Keratinocyte (primary cell): ENCODE measurements around the gene CACHD1. TPM values are rescaled to one million over a fixed set of nuclear protein-coding genes. Genes with fewer than 3 reads are reported as not detected.

Experiments
- DNase-seq: peaks from one replicate; pipeline ENCODE4 v3.0.0-alpha.2; 2011; ENCODE audit warnings: low read depth, missing footprints, low spot score
- FAIRE-seq: peaks from 2 replicates; lab custom pipeline; 2011; peaks lifted over from hg19 to GRCh38; lab: Jason Lieb, UNC
- H2AFZ ChIP-seq: 2 replicates; pipeline ENCODE4 v1.6.0; 2012; ENCODE audit warnings: low read length, control low read depth, inconsistent platforms; ENCODE audit not compliant: control insufficient read depth
- H3K27ac ChIP-seq: 2 replicates; pipeline ENCODE4 v1.5.1; 2011; ENCODE audit warnings: low read length; ENCODE audit not compliant: control insufficient read depth, insufficient read depth
- H3K27me3 ChIP-seq: 3 replicates; pipeline ENCODE4 v1.6.0; 2011; ENCODE audit warnings: low read length; ENCODE audit not compliant: control insufficient read depth, insufficient read depth; ENCODE audit errors: extremely low read depth
- H3K36me3 ChIP-seq, 2 experiments: 2 replicates in 1 of 2; 3 replicates in 1 of 2; pipeline ENCODE4 v1.5.1; 2011; ENCODE audit warnings: low read length in 2 of 2, mild to moderate bottlenecking in 1 of 2; ENCODE audit not compliant: control insufficient read depth in 2 of 2, insufficient read depth in 2 of 2; ENCODE audit errors: extremely low read depth in 1 of 2
- H3K4me1 ChIP-seq: 3 replicates; pipeline ENCODE4 v1.5.1; 2011; ENCODE audit warnings: low read length; ENCODE audit not compliant: control insufficient read depth, insufficient read depth; ENCODE audit errors: extremely low read depth
- H3K4me2 ChIP-seq: 3 replicates; pipeline ENCODE4 v1.6.0; 2011; ENCODE audit warnings: low read depth, low read length; ENCODE audit not compliant: control insufficient read depth, insufficient read depth; ENCODE audit errors: extremely low read depth
- H3K4me3 ChIP-seq, 3 experiments: fragments of 200-600 bp in 1 of 3; sonication (generic) in 1 of 3; 2 replicates in 2 of 3; 3 replicates in 1 of 3; pipeline ENCODE4 v1.5.1; 2011 to 2016; ENCODE audit warnings: low read length in 3 of 3, mild to moderate bottlenecking in 3 of 3, control low read depth in 2 of 3, inconsistent platforms in 1 of 3, low read depth in 1 of 3, mixed read lengths in 1 of 3, mixed run types in 1 of 3, moderate library complexity in 1 of 3; ENCODE audit not compliant: control insufficient read depth in 2 of 3, insufficient read depth in 2 of 3; ENCODE audit errors: extremely low read depth in 1 of 3
- H3K79me2 ChIP-seq: 2 replicates; pipeline ENCODE4 v1.6.0; 2012; ENCODE audit warnings: low read length; ENCODE audit not compliant: control insufficient read depth, insufficient read depth
- H3K9ac ChIP-seq: 3 replicates; pipeline ENCODE4 v1.6.0; 2011; ENCODE audit warnings: low read length; ENCODE audit not compliant: control insufficient read depth, insufficient read depth; ENCODE audit errors: extremely low read depth
- H3K9me1 ChIP-seq: 3 replicates; pipeline ENCODE4 v1.6.0; 2011; ENCODE audit warnings: low read length; ENCODE audit not compliant: control insufficient read depth, insufficient read depth; ENCODE audit errors: extremely low read depth
- H3K9me3 ChIP-seq: 2 replicates; pipeline ENCODE4 v1.5.1; 2012; ENCODE audit warnings: low read depth, low read length; ENCODE audit not compliant: control insufficient read depth
- H4K20me1 ChIP-seq: 3 replicates; pipeline ENCODE4 v1.6.0; 2011; ENCODE audit warnings: low read length; ENCODE audit not compliant: control insufficient read depth, insufficient read depth; ENCODE audit errors: extremely low read depth
- EZH2 ChIP-seq: IDR thresholded peaks from one replicate; pipeline ENCODE4 v1.6.1; 2012; ENCODE audit warnings: inconsistent platforms, mild to moderate bottlenecking, low read length, moderate library complexity
- dilution Hi-C: fragments of 300-500 bp; cut with MboI; formaldehyde crosslinking; loops from one replicate; pipeline ENCODE4 v1.7.0; 2020; ENCODE audit warnings: low sequenced_read_pairs; ENCODE audit not compliant: extremely low pct_ligation_motif_present
- polyA plus RNA-seq, 5 experiments: library from polyadenylated mRNA; depleted of rRNA in 3 of 5; stranded (reverse) in 3 of 5; stranded (forward) in 1 of 5; unstranded in 1 of 5; fragments of >200 nt; gene quantifications; 1 replicate in 1 of 5; 2 replicates in 3 of 5; 3 replicates in 1 of 5; pipeline versions ENCODE4 v1.2.1 to v1.2.3, GENCODE V29; 2011 to 2012; ENCODE audit warnings: missing spikeins in 2 of 5, low read depth in 1 of 5, low replicate concordance in 1 of 5
- TF ChIP-seq, protein P1 (sequence below), 3 experiments: IDR thresholded peaks in 1 of 3; conservative IDR thresholded peaks in 1 of 3; optimal IDR thresholded peaks in 1 of 3; 2 replicates in 2 of 3; 3 replicates in 1 of 3; pipeline versions ENCODE3 to v1.5.1; 2011; ENCODE audit warnings: low read length in 3 of 3, mild to moderate bottlenecking in 3 of 3, moderate library complexity in 2 of 3, control low read depth in 1 of 3, inconsistent platforms in 1 of 3; ENCODE audit not compliant: insufficient read depth in 2 of 3; ENCODE audit errors: extremely low read depth in 1 of 3

Gene CACHD1
- polyA plus RNA-seq, 1 donor (not counting 4 experiments of a cell fraction or from before 2014, with no cell fraction given), result 2.4 TPM

DNA sequence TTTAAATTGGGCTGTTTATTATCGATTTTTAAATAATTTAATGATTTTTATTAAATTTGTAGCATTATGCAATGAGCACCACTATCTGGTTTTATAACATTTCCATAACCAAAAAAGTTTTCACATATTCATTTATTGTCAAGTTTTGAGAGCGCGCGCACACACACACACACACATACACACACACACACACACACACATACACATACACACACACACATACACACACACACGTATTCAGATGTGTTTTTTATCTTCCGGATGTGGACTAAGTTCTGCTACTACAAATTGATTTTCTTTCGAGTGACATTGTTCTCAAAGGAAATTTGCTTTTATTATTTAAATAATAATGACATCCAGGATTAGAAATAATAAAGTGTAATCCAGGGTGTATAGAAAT is 16.3 kb downstream of the CACHD1 start:
- no peaks in the 10 kb centered on the region for H3K27me3 ChIP-seq
- H3K79me2 ChIP-seq, result no peaks in the 10 kb centered on the region
- TF ChIP-seq EZH2, result no peak
- TF ChIP-seq, protein P1, sequence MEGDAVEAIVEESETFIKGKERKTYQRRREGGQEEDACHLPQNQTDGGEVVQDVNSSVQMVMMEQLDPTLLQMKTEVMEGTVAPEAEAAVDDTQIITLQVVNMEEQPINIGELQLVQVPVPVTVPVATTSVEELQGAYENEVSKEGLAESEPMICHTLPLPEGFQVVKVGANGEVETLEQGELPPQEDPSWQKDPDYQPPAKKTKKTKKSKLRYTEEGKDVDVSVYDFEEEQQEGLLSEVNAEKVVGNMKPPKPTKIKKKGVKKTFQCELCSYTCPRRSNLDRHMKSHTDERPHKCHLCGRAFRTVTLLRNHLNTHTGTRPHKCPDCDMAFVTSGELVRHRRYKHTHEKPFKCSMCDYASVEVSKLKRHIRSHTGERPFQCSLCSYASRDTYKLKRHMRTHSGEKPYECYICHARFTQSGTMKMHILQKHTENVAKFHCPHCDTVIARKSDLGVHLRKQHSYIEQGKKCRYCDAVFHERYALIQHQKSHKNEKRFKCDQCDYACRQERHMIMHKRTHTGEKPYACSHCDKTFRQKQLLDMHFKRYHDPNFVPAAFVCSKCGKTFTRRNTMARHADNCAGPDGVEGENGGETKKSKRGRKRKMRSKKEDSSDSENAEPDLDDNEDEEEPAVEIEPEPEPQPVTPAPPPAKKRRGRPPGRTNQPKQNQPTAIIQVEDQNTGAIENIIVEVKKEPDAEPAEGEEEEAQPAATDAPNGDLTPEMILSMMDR (optimal IDR thresholded peaks at IDR 0.05 in 1 of 3, IDR thresholded peaks at IDR 0.05 in 1 of 3, conservative IDR thresholded peaks at IDR 0.05 in 1 of 3; ENCODE audit: extremely low read depth in 1 of 3, insufficient read depth in 2 of 3, low read length in 3 of 3), result no peak
- H4K20me1 ChIP-seq, result no peaks in the 10 kb centered on the region
- H3K4me1 ChIP-seq, result no peaks in the 10 kb centered on the region
- no peak overlapping the region for H3K27ac ChIP-seq
- H2AFZ ChIP-seq, result no peak overlapping the region
- H3K4me2 ChIP-seq, result no peak overlapping the region
- H3K9me1 ChIP-seq, result no peaks in the 10 kb centered on the region
- no peak overlapping the region for H3K4me3 ChIP-seq
- H3K9ac ChIP-seq, result no peak overlapping the region
- no peaks in the 10 kb centered on the region for H3K36me3 ChIP-seq
- H3K9me3 ChIP-seq, result no peaks in the 10 kb centered on the region
- no peak for FAIRE-seq
- dilution Hi-C loops, result no loop called here
- DNase-seq, result no peak

DNA sequence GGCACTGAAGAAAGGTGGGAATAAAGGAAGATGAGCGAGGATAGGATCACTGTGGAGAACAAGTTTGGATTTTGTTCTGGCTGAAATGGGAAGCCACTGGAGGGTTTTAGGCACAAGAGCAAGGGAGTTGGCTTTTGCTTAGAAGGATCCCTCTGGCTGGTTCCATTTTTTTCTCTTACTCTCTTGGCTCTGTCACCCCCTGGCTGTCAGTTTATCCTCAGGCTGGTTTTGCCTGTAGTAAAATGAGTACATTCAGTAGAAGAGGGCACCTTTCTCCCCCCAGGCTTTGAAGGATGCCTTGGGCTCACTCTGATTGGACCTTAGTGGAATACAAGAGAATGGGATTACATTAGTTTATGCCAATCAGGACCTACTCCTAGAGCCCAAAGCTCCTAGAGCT is 17.1 kb downstream of the CACHD1 start:
- Histone ChIP-seq H3K9me3 (no peaks in the 10 kb centered on the region), H3K9me1 (no peaks in the 10 kb centered on the region), H3K4me1 (no peaks in the 10 kb centered on the region), H2AFZ (no peak overlapping the region), H4K20me1 (no peaks in the 10 kb centered on the region), H3K79me2 (no peaks in the 10 kb centered on the region), H3K36me3 (no peaks in the 10 kb centered on the region), H3K9ac (no peak overlapping the region), H3K27me3 (no peaks in the 10 kb centered on the region), H3K27ac (no peak overlapping the region), H3K4me3 (no peak overlapping the region), H3K4me2 (no peak overlapping the region)
- DNase-seq (no peak), FAIRE-seq (no peak)
- no peak for TF ChIP-seq EZH2
- TF ChIP-seq, protein P1 (optimal IDR thresholded peaks at IDR 0.05 in 1 of 3, IDR thresholded peaks at IDR 0.05 in 1 of 3, conservative IDR thresholded peaks at IDR 0.05 in 1 of 3; ENCODE audit: extremely low read depth in 1 of 3, insufficient read depth in 2 of 3, low read length in 3 of 3), result peak in 2 of 3 experiments; percentile 12 to 26
- dilution Hi-C loops, result no loop called here
